T-helper 1 cell (primary cell): ENCODE data around the gene SLC4A4.

Experiments used
- DNase-seq, 5 donors: peaks; one replicate each; pipeline ENCODE4 v3.0.0-alpha.2; 2012 to 2020

Gene SLC4A4

GRCh38 chr4:71607780-71608677 lies 269.2 kb downstream of the SLC4A4 start:
- DNase-seq, result no peak

- no peak for DNase-seq
Measured at GRCh38 chr4:71608678-71609071, 269.9 kb downstream of the SLC4A4 start.

- no peak for DNase-seq
Measured at GRCh38 chr4:71609167-71609566, 270.3 kb downstream of the SLC4A4 start.

- DNase-seq, result no peak
Measured at GRCh38 chr4:71609651-71610050, 270.8 kb downstream of the SLC4A4 start.

GRCh38 chr4:71614621-71615020 lies 275.8 kb downstream of the SLC4A4 start:
- DNase-seq, result no peak

- DNase-seq, result no peak
Measured at GRCh38 chr4:71616168-71616811, 277.5 kb downstream of the SLC4A4 start.
